CD4-positive, alpha-beta T cell treated with Interleukin-15 for 1 hour (primary cell): Measurements from ENCODE around the gene PMEL.
A peak's percentile ranks its signal among the peaks of the same experiment; 100 is the strongest.
"Not testable (repeated sequence)": the region's sequence is repeated elsewhere in the genome, so short reads cannot be mapped to it uniquely, and the experiment has no call there.

Experiments
- DNase-seq: peaks from one replicate; pipeline ENCODE4 v3.0.0-alpha.2; 2020

The PMEL gene

DNA sequence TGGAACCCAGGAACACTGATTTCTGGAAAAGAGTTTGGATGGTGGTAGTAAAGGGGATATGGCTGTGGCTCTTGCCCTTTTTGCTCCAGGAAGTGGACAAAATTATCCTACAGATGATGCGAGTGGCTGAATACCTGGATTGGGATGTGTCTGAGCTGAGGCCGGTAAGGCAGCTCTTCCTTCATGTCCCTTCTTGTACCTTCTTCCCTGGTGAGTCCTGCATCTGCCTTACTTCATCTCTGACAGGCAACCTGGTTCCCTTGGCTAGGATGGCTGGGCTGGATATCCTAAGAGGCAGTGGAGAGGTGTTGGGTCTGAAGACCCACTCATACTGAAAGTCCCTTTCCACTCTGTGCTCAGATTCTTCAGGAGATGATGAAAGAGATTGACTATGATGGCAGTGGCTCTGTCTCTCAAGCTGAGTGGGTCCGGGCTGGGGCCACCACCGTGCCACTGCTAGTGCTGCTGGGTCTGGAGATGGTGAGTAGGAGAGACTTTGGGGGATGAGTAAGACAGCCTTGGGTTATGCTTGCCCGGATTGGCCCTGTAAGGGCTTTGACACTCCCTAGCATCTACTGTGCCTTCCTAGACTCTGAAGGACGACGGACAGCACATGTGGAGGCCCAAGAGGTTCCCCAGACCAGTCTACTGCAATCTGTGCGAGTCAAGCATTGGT is 26.9 kb downstream of the PMEL start:
- DNase-seq = no peak

DNA sequence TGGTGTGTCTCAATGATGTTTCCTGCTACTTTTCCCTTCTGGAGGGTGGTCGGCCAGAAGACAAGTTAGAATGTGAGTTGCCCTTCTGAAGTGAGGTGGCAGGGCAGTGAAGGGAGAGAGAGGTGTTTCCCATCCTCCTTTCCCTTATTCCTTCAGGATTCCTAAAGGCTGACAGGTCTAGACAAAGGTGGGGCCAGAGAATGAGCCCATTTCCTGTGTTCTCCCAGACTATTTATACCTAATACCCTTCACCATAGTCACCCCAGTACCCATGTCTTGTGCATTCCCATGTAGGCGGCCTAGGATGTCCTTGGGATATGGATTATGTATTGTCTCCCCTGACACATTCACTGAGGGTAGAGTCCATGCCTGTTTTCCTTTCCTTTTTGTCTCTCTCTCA is 27.9 kb downstream of the PMEL start:
- no peak for DNase-seq

DNA sequence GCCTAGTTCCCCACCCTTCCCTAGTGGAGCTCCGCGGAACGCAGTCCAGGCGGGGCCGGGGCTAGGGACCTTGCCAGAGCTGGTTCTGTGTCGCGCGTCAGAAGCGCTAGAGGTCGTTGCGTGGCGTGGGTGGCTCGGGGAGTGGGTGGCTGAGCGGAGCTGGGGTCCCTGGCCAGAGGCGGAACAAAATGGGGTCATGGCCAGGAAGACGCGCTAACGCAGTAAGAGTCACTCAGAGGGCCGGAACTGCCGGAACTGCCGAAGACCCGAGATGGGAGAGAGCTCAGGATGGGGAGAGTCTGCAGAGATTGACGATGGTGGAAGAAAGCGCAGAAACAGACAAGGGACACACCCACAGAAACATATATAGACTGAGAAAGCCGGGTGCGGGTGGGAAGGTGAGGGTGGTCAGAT is 30.1 kb downstream of the PMEL start:
- DNase-seq = no peak

DNA sequence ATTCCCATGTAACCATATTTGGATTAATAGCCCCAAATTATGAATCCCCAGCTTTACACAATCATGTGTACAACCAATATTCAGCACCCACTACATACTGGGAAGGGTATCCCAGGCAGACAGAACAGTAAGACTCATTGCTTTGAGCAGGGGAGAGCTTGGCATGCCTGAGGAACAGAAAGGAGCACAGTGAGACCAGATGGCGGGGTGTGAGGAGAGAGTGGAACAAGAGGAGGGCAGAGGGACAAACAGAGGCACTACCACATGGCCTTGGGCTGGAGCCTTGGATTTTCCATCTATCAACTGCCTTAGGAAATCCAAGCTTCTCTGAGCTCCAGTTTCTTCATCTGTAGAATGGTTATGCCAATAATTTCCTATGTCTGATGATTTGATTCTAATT is 31.1 kb downstream of the PMEL start:
- DNase-seq = no peak

DNA sequence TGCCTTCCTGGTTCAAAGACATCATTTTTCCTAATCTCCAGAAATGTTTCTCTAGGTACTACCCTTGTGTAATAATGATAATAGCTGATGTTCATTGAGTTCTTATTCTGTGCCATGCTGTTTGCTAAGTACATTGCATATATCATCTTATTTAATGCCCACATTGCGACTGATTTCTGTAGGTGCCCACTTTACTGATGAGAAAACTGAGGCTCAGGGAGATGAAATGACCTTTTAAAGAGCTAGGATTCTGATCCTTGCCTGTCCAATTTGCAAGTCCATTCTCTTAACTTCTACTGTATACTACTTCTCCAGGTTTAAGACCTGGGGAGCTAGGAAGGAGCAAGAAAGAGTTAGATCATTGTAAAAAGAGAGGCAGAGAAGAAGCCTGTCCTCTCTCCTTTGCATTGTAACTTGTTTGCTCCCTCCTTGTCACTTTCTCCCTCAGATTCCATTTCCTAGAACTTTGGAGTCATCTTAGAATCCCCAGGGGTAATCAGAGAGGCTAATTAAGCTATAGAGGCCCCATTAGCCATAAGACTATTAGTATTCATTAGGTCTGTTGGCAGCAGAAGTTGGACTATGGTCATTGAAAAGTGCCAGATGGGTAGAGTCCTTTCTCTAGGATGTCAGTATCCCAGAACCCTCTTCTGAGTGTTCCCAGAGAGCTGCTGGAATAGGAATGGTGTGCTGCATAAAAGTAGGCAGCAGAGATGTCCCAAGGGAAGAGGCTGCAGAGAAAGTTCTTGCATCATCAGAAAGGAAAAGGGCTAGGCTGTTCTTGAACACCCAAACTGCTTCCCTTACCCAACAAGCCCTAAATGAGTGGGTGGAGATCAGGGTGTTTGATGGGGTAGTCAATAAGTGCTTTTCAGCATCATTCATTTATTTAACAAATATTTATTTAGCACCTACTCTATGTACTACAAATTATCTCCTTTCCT is 31.8 kb downstream of the PMEL start:
- no peak for DNase-seq

DNA sequence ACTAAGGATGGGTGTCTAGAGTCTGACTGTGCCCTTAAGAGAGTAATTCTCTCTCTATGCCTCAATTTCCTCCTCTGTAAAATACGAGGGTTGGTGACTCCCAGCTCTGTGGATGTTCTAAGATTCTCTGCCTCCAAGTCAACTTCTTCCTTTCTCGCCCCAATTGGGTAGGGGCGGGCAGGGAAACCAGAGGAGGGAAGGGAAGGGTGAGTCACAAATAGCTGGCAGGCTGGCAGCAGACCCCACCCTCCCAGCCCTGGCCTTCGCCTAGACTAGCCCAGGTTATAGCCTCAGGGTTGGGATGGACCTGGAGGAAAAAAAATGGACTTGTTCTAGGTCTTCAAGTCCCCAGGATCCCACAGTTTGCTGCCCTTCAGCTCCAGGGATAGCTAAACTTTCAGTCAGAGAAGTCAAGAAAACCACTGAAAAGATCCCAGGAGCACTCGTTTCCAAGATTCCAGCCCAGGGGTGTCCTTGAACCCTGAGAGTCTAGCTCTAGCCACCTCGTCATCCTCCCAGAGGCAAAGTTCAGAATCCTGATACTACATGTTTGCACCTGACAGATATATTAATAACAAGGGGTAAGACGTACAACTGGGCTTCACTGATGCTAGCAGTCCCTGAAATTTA is 32.6 kb downstream of the PMEL start:
- peak; percentile 50 for DNase-seq

DNA sequence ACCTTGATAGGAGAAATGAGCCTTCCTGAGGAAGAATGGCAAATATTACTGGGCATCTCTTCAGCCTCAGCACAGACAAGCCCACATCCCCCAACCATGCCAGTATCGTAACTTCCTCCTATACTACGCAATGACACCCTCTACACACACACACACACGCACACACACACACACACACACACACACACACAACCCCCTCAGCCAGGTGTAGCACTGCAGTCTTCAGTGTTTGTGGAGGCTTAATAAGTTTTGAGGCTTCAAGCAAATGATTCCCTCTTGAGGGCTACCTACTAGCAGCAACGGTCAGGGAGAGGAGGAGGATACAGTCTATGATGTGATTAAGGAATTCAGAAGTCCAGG is 33.3 kb downstream of the PMEL start:
- DNase-seq = peak; percentile 75

DNA sequence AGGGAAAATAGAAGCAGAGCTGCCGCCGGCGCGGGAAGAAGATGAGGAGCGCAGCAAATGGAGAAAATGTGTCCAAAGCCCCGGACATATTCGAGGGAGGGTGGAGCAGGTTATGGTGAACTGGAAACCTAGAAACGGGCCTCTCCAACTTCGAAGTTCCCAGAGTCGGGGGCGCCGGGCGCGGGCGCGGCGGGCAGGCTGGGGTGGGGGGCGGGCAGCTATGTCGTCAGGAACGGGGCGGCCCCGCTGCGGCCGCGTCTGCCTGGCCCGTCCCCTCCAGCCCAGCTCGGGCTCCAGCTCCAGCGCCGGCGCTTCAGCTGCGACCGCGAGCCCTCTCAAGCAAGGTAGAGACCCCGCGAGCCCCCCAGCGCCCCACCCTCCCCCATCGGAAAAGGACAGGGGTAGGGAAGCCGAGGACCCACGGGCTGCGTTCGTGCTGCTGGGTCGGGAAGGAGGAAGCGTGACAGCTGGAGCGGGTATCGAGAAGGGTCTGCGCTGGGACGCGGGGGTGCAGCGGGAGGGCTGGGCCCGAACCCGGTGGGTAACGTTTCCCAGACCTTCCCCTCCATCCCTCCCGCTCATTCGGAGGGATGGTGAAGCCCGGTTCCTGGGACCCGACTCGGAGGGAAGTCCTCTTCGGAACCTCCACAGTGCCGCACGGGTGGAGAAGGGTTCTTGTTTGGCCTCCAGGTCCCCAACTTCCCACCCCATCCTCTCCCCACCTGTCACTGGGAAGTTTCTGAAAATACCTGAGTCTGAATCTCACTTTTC is 33.9 kb downstream of the PMEL start:
- peak; percentile 40 for DNase-seq

DNA sequence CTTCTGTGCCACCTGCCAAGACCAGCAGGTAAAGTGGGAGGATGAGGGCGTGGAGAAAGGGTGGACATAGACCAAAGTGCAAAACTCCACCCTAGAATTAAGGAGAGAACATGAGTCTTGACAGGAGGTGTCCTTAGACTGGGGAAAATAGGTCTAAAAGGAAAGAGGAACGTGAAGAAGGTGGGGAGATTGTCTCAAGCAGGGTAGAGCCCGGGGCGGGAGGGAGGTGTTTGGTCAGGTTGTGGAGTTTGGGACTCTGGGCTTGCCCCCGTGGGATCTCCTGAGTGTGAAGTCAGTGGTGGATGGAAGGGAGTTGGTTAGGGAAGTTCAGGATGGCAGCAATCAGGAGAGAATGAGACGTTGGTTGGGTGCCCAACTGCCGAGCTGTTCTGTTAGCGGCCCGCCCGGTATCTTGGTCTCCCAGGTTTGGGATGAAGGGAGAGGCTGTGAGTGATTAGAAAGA is 34.5 kb downstream of the PMEL start:
- no peak for DNase-seq

DNA sequence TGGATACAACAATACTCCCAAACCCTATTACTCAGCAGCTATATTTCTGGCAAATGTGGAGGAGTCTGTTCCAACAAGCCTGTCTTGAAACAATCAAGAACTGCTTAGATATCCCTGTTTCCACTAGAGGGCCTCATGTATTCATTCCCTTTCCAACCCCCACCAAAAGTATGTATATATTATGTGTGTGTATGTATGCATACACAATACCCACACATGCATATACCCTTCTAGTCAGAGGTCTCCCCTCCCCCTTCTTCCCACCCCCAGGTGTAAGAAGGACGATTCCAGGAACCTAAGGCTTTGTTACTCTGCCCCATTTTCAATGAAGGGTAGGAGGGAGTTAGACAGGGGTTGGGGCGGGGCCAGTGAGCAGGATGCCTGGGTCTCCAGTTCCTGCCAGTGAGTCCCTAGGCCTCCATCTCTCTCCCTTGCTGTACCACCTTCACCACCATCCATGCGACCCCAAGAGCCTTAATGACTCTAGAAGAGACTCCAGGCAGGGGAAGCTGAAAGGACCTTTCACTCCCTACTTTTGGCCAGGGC is 35.0 kb downstream of the PMEL start, which contains the start of gene DGKA:
TSS of gene DGKA (plus strand) at position 392 of the 546 bp plus-strand sequence. CDS start 5,342 bp downstream, outside the sequence.
- DNase-seq = peak; percentile 81

DNA sequence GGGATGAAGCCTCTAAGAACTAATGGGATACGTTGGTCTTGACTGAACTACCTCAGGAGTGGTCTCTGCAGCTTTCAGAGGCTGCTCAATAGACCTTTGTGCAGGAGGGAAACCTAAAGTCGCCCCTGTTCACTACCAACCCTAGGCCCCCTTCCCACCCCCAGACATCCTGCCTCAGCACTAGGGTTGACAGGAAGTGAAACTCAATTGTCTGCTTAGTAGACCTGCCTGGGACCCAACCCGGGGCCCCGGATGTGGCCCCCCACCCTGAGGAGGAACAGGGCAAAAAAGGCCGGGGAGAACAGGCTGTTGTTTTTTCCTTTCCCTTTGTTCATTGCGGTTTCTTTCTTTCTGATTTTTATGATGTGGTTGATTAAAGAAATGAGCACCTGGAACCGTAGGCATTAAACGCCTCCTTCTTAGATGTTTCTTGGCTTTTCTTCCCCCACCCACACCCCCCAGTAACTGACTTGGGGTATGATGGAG is 36.5 kb downstream of the PMEL start:
- peak; percentile 90 for DNase-seq

DNA sequence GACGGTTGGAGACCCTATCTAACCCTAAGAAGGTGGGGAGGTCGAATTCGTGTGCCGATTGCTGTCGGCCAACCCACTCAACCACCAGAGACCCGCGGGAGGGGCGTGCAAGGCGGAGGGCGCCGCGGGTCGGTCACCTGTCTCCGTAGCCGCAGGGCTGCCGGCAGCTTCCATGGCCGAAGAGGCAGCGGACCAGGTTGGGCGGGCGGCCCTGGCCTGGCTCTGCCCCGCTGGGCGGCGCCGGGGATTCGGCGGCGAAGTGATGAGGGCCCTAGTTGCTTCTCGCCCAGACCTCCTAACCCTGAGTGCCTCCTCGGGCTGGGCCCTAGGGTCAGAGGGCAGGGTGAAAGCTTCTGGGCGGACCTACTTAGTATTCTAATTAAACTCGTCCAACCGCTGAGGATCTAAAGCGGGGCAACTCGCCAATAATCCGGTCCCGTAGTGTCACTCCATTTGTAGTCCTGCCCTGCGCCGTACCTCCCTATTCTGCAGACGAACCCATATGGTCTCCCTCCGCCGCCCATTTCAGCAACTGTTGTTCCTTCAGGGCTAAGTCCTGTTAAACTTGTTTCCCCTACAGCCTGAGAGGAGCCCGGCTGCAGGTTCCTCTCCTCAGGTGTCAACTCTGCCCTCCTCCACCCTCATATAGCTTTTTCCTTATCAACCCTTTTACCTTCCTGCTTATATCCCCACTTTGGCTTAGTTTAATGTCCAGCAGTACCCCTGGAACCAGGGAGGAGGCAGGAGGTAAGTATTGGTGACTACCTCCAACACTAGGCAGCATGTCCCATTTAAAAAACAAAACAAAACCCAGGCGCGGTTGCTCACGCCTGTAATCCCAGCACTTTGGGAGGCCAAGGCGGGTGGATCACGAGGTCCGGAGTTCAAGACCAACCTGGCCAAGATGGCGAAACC is 38.0 kb downstream of the PMEL start, which contains the start of gene PYM1:
TSS of gene PYM1 (minus strand) at position 307 of the 915 bp plus-strand sequence. CDS start at position 174, 133 bp downstream.
- peak; percentile 79 for DNase-seq

DNA sequence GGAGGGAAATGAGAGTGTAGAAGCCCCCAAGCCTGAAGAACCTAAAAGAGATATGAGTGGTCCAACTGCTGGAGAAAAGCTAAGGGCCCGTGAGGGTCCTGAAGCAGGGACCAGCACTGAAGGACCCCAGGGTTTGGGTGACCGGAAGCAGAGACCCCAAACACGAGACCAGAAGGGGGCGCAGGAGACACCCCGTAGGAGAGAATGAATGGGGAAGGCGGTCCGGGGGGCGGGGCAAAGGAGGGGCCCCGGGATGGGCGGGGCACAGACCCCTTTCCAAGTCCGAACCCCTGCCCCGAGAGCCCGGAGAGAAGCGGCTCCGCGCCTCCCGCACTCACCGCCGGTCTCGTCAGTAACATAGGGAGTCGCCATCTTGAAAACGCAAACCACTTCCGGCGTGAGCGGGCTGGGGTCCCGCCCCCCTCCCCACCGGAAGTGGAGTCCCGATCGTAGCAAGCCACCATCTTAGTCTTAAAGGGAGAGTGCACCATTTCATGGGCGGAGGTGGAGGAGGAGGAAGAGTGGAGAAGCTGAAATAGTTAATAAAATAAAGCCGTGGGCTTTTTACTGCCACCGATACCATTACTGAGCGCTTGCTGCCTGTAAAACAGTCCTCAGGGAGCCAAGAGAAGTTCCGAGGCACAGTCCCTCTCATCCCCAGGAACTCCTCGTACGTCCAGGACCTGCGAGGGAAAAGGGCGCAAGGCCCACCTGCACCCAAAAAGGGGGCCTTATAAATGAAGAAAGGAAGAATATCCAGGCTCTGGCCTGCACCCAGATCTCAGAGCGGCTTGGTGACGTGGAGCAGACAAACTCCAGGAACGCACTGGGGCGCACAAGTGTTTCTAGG is 38.9 kb downstream of the PMEL start:
- DNase-seq = peak; percentile 94

DNA sequence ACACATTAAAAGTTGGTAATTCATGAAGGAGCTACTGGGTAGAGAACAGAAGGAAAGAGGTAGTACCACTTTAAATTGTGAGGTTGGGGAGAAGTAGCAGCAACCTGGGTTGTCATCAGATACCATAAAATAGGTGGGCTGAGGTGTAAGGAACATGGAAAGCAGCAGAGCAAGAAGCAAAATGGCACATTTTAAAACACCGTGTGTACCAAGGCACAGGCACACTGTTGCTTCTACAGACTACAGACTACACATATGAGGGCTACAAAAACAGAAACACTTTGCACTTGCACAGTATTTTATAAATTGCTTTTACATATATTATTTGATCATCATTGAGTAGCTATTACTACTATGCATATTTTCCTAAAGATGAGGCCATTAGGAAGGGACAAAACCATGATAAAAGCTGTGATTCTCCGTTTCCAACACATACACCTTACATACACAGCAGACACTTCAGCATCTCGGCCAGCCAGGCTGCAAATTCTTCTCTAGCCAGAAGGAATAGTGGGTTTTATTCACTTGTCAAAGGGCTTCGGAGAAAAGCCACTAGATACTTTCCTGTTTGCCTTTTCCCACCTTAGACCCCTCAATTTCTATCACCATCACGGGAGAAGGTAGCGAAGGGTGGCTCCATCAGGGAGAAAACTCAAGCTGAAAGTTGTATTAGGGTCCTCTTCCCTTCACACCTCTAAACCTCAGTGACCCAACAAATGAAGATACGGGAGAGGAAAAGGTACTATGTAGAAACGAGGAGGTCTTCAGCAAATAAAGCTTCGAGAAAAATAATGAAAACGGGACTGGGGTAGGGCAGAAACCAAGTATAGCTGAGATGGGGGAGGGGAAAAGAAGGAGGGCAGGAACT is 39.7 kb downstream of the PMEL start:
- DNase-seq = no peak

DNA sequence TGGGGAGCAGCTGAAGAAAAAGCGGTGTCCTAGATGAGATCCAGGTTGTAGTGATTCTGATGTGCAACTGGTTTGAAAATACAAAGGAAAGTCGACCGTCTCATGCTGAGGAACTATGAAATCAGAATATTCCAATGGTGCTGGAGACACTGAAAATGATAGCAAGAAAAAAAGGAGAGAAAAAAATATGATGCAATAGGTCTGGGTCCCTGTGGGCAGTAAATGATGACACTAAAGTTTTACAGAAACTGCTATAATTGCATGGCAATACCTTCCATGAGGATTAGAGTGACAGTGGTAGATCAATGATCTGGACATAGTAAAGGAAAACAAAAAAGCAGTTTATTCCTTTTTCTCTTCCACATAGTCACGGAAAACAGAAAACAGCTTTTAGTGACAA is 40.5 kb downstream of the PMEL start:
- DNase-seq = no peak

DNA sequence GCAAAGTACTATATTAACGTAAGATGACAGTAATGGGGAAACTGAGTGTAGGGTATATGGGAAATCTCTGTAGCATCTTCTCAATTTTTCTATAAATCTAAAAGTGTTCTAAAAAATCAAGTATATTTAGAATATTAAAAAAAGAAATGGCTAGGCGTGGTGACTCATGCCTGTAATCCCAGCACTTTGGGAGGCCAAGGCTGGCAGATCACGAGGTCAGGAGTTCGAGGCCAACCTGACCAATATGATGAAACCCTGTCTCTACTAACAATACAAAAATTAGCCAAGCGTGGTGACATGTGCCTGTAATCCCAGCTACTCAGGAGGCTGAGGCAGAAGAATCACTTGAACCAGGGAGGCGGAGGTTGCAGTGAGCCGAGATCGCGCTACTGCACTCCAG is 42.2 kb downstream of the PMEL start:
- DNase-seq = not testable (repeated sequence)

DNA sequence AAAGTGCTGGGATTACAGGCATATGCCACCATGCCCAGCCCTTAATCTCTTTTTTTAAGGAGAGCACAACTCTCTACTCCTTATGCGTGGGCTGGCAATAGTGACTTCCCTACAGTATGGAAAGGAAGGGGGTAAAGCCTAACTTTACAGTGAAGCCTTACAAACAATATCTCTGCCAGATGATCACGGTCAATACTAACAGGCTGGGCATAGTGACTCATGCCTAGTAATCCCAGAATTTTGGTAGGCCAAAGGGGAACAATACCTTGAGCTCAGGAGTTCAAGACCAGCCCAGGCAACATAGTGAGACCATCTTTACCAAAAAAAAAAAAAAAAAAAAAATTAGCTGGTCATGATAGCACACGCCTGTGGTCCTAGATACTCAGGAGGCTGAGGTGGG is 43.7 kb downstream of the PMEL start:
- DNase-seq = no peak

DNA sequence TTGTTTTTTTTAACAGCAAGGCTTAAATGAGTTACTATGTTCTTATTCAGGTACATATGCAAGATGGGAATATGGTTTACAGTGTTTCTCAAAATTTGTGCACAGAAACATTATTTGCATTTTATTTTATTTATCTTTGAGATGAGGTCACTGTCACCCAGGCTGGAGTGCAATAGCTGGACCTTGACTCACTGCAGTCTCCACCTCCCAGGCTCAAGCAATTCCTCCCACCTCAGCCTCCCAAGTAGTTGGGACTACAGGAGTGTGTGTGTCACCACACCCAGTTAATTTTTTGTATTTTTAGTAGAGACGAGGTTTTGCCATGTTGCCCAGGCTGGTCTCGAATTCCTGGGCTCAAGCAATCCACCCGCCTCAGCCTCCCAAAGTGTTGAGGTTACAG is 46.8 kb downstream of the PMEL start:
- DNase-seq = not testable (repeated sequence)

DNA sequence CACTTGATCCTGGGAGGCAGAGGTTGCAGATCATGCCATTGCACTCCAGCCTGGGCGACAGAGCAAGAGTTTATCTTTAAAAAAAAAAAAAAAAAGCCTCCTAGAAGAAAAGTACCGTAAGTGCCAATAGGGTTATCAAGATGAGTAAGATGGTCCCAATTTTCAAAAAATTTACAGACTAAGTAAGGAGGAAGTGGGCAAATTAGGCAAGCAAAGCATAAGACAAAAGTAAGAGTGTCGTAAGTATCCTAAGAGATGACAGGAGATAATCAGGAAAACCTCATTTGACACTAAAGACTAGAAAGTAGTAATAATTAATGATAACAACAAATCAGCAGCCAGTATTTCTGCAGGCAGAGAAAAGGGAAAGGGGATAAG is 50.4 kb downstream of the PMEL start:
- DNase-seq = no peak
